ENCODE results near the gene ARFRP1. TPM values are rescaled to one million over a fixed set of nuclear protein-coding genes. Genes with fewer than 3 reads are reported as not detected.
A peak's percentile ranks its signal among the peaks of the same experiment; 100 is the strongest.

Gene ARFRP1
- polyA plus RNA-seq, 1 experiment, result 23.8 TPM

- POLR2A ChIA-PET, result interaction anchor here (0.6 to 1.8 kb wide), 13 partner anchors 33 to 220 kb away, joined by 3 to 16 read pairs (median 4); partner anchors contain the start of genes ARFRP1, TNFRSF6B, TPD52L2 and ZGPAT
- TF ChIP-seq CTCF (IDR thresholded peaks at IDR 0.05; ENCODE audit: low read depth, low read length), result peak; percentile 33; the same call in 1 of the 2 replicates
- H3K9me3 ChIP-seq (ENCODE audit: control insufficient read depth, insufficient read depth, low read length), result no peaks in the 10 kb centered on the region; the same call in 1 of the 2 replicates
- peak; percentile 63 for DNase-seq (ENCODE audit: low read depth, low spot score)
- no peaks in the 10 kb centered on the region for H3K27me3 ChIP-seq (ENCODE audit: control insufficient read depth, insufficient read depth, low read length)
- peak overlapping the region; percentile 61 for H3K27ac ChIP-seq (ENCODE audit: low read depth, low read length)
- peak overlapping the region; percentile 74 for H3K4me3 ChIP-seq (ENCODE audit: low read depth, low read length)
- CTCF ChIA-PET, result interaction anchor here (1.6 to 1.7 kb wide), 2 partner anchors 35 to 203 kb away, joined by 5 to 6 read pairs; partner anchors contain the start of gene PTK6
Measured at GRCh38 chr20:63740627-63741353, 33.0 kb upstream of the ARFRP1 start.

GRCh38 chr20:63740070-63740626, 32.4 kb upstream of the ARFRP1 start:
- no peaks in the 10 kb centered on the region for H3K27me3 ChIP-seq (ENCODE audit: control insufficient read depth, insufficient read depth, low read length)
- DNase-seq (ENCODE audit: low read depth, low spot score), result no peak
- POLR2A ChIA-PET, result interaction anchor here (0.6 to 1.8 kb wide), 10 partner anchors 32 to 219 kb away, joined by 3 to 16 read pairs (median 4); partner anchors contain the start of genes ARFRP1, TNFRSF6B, TPD52L2 and ZGPAT

DNA sequence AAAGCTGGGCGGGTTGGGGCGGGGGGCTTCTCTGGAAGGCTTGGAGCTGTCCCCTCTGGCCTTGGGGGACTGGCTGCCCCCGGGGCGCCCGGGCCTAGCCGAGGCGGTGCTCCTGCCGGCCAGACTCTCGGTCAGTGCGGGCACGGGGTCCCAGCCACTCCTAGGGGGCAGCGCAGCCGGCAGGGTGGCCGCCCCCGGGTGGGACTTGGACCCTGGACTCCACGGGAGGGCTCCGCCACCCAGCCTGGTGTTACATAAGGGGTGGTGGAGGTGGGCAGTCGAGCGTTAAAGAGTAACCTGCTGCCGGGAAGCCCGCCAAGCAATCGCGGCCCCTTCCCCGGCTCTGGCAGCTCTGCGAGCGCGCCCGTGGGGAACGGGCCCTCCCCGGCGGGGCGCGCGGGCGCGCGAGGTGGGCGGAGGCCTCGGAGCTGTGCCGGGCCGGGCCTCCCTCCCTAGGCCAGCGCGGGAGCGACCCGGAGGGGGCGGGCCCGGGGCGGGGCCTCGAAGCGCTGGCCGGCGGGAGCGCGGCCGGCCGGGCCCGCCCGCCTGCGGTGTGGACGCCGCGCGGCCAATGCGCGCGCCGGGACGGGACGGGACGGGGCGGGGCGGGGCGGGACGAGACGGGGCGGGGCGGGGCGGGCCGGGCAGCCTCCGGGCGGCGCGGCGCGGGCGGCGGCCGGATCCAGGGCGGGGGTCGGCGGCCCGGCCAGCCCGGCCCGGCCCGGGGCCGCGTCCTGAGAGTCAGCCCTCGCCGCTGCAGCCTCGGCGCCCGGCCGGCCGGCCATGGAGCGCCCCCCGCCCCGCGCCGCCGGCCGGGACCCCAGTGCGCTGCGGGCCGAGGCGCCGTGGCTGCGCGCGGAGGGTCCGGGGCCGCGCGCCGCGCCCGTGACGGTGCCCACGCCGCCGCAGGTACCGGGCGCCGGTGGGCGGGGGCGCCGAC, 31.6 kb upstream of the ARFRP1 start, which contains the start of gene SLC2A4RG:
SLC2A4RG (plus strand) TSS at position 647 of the 940 bp plus-strand sequence; CDS start at position 784, 137 bp downstream.
- ChIA-PET CTCF (no interaction called here), POLR2A (interaction anchor here (0.5 to 1.0 kb wide), 3 partner anchors 16 to 94 kb away, joined by 3 read pairs; partner anchors contain the start of gene STMN3)
- DNase-seq (ENCODE audit: low read depth, low spot score), result no peak

More at GRCh38 chr20:63740070-63740626, 32.4 kb upstream of the ARFRP1 start:
- CTCF ChIA-PET, result interaction anchor here (1.6 kb wide), 1 partner anchor 36 kb away, joined by 5 read pairs; no protein-coding TSS in a partner anchor
- TF ChIP-seq CTCF (IDR thresholded peaks at IDR 0.05; ENCODE audit: low read depth, low read length), result no peak
- Histone ChIP-seq H3K27ac (ENCODE audit: low read depth, low read length) (peak overlapping the region; percentile 61), H3K4me3 (ENCODE audit: low read depth, low read length) (peak overlapping the region; percentile 74), H3K9me3 (ENCODE audit: control insufficient read depth, insufficient read depth, low read length) (no peaks in the 10 kb centered on the region; the same call in 1 of the 2 replicates)

GRCh38 chr20:63738687-63739129, 30.9 kb upstream of the ARFRP1 start:
- Histone ChIP-seq H3K27me3 (ENCODE audit: control insufficient read depth, insufficient read depth, low read length) (no peaks in the 10 kb centered on the region), H3K27ac (ENCODE audit: low read depth, low read length) (no peak overlapping the region), H3K9me3 (ENCODE audit: control insufficient read depth, insufficient read depth, low read length) (no peaks in the 10 kb centered on the region; the same call in 1 of the 2 replicates), H3K4me3 (ENCODE audit: low read depth, low read length) (no peak overlapping the region)
- TF ChIP-seq CTCF (IDR thresholded peaks at IDR 0.05; ENCODE audit: low read depth, low read length), result no peak
- POLR2A ChIA-PET, result interaction anchor here (0.5 to 1.0 kb wide), 2 partner anchors 86 to 95 kb away, joined by 3 read pairs; partner anchors contain the start of gene STMN3
- DNase-seq (ENCODE audit: low read depth, low spot score), result no peak
- CTCF ChIA-PET, result no interaction called here

More for the DNA sequence above, 31.6 kb upstream of the ARFRP1 start, which contains the start of gene SLC2A4RG:
- Histone ChIP-seq H3K27me3 (ENCODE audit: control insufficient read depth, insufficient read depth, low read length) (no peaks in the 10 kb centered on the region), H3K27ac (ENCODE audit: low read depth, low read length) (peak within 1 kb of the TSS; percentile 61), H3K9me3 (ENCODE audit: control insufficient read depth, insufficient read depth, low read length) (no peaks in the 10 kb centered on the region; the same call in 1 of the 2 replicates), H3K4me3 (ENCODE audit: low read depth, low read length) (peak within 1 kb of the TSS; percentile 74)
- no peak for TF ChIP-seq CTCF (IDR thresholded peaks at IDR 0.05; ENCODE audit: low read depth, low read length)
